H1 (cell line): ENCODE results near the gene NETO1.

Experiments used
- CBX5 ChIP-seq: fragments of 300-800, 300-1000 bp; sonication (generic); IDR thresholded peaks from 2 replicates; pipeline ENCODE4 v1.7.1; 2016; ENCODE audit warnings: antibody characterized with exemption, low read length, low read depth
- EP300 ChIP-seq, 2 experiments: IDR thresholded peaks; 1 replicate in 1 of 2; 2 replicates in 1 of 2; pipeline ENCODE4 v1.6.1; 2011 to 2012; ENCODE audit warnings: low read depth in 2 of 2, low read length in 2 of 2, mild to moderate bottlenecking in 2 of 2, borderline replicate concordance in 1 of 2, inconsistent platforms in 1 of 2, moderate library complexity in 1 of 2
- FOSL1 ChIP-seq: IDR thresholded peaks from 2 replicates; pipeline ENCODE4 v1.6.1; 2011; ENCODE audit warnings: mild to moderate bottlenecking, low read depth, low read length, moderate library complexity; ENCODE audit not compliant: insufficient read depth
- JUND ChIP-seq: IDR thresholded peaks from 2 replicates; pipeline ENCODE4 v1.6.1; 2011; ENCODE audit warnings: mild to moderate bottlenecking, improper control_type of control experiment, low read length
- POLR2A ChIP-seq, 2 experiments: IDR thresholded peaks; 1 replicate in 1 of 2; 2 replicates in 1 of 2; pipeline ENCODE4 v1.6.1; 2011; ENCODE audit warnings: low read depth in 2 of 2, low read length in 2 of 2, mild to moderate bottlenecking in 2 of 2; ENCODE audit errors: control extremely low read depth in 1 of 2
- RFX5 ChIP-seq: IDR thresholded peaks from 2 replicates; pipeline ENCODE4 v1.6.1; 2011; ENCODE audit warnings: low read depth, low read length, improper control_type of control experiment, borderline replicate concordance
- ZNF274 ChIP-seq: IDR thresholded peaks from 2 replicates; pipeline ENCODE4 v1.7.0; 2012; ENCODE audit warnings: low read length, borderline replicate concordance; ENCODE audit errors: extremely low read depth
- TF ChIP-seq, protein P1 (sequence below), 3 experiments: IDR thresholded peaks; 1 replicate in 2 of 3; 2 replicates in 1 of 3; pipeline versions ENCODE4 v1.5.1 to v1.6.1; 2011; ENCODE audit warnings: low read length in 3 of 3, mild to moderate bottlenecking in 3 of 3, inconsistent platforms in 2 of 3, low read depth in 1 of 3, moderate library complexity in 1 of 3; ENCODE audit not compliant: insufficient read depth in 1 of 3; ENCODE audit errors: control extremely low read depth in 1 of 3

DNA sequence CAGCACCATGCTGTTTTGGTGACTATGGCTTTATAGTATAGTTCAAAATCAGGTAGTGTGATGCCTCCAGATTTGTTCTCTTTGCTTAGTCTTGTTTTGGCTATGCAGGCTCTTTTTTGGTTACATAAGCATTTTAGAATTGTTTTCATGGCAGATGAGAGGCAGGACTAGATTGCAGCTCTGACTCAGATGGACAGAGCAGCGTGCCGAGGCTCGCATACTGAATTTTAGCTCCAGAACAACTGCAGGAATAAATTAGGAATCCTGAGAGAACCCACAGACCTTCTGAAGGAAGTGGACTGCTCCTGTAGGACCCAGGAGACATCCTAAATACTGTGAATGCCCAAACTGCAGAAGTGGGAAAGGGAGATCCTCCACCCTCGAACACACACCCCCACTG lies 141.6 kb downstream of the NETO1 start:
- TF ChIP-seq CBX5 (no peak), POLR2A (IDR thresholded peaks at IDR 0.05; ENCODE audit: control extremely low read depth in 1 of 2, low read depth in 2 of 2, low read length in 2 of 2) (no peak), FOSL1 (no peak), JUND (no peak), EP300 (IDR thresholded peaks at IDR 0.05; ENCODE audit: borderline replicate concordance in 1 of 2, low read depth in 2 of 2, low read length in 2 of 2) (no peak), ZNF274 (no peak), RFX5 (no peak)
- TF ChIP-seq, protein P1, sequence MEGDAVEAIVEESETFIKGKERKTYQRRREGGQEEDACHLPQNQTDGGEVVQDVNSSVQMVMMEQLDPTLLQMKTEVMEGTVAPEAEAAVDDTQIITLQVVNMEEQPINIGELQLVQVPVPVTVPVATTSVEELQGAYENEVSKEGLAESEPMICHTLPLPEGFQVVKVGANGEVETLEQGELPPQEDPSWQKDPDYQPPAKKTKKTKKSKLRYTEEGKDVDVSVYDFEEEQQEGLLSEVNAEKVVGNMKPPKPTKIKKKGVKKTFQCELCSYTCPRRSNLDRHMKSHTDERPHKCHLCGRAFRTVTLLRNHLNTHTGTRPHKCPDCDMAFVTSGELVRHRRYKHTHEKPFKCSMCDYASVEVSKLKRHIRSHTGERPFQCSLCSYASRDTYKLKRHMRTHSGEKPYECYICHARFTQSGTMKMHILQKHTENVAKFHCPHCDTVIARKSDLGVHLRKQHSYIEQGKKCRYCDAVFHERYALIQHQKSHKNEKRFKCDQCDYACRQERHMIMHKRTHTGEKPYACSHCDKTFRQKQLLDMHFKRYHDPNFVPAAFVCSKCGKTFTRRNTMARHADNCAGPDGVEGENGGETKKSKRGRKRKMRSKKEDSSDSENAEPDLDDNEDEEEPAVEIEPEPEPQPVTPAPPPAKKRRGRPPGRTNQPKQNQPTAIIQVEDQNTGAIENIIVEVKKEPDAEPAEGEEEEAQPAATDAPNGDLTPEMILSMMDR (IDR thresholded peaks at IDR 0.05; ENCODE audit: control extremely low read depth in 1 of 3, insufficient read depth in 1 of 3, low read depth in 1 of 3, low read length in 3 of 3) = no peak
